IPS DF 19.7 (cell line): ENCODE measurements around the gene CDH13.
A peak's percentile ranks its signal among the peaks of the same experiment; 100 is the strongest.

ENCODE experiments used
- DNase-seq: peaks from one replicate; pipeline ENCODE4 v3.0.0-alpha.2; 2013; ENCODE audit warnings: low read depth, low spot score

The CDH13 gene

DNA sequence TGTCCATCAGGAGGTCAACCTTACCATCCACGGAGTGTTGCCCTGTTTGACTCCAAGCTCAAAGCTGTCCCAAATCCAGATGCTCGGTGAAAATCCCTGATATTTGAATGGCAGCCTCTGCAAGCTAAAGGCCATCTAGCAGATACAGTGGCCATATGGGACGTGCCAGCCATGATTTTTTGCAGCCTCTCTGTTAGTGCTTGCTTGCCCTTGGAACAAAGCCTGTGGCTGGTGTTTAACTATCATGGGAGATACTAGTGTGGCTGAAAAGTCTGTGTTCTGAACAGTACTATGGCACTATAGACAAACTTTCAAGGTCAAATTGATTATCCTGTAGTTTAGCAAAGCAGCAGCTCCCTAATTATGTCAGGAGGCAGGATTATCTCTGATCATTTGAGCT lies 214.3 kb downstream of the CDH13 start:
- no peak for DNase-seq

DNA sequence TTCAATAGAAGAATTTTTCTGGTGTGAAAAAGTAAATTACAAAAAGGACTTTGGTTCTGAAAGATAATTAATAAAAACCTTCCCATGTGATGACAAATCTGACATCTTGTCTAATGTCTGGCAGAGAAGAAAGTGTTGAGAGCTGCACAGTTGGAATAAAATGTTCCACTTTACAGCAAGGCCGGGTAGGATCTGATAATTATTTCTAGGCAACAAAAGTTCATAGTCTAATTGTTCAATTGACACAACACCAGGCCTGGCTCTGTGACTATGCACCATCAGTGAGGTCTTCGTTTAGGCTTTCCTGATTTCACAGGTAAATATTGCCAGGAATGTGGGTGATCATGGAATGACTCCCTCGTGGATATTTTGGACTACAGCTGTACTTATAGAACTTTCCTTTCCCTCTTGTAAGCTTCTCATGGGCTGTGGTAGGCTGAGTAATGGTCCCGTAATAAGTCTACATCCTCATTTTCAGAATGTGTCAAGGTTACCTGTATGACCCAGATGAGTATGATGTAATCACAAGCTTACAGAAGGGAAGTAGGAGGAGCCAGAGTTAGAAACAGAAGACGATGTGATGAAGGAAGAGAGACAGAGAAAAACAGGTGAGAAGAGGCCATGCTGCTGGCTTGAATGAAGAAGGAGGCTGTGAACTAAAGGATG lies 217.0 kb downstream of the CDH13 start:
- no peak for DNase-seq

DNA sequence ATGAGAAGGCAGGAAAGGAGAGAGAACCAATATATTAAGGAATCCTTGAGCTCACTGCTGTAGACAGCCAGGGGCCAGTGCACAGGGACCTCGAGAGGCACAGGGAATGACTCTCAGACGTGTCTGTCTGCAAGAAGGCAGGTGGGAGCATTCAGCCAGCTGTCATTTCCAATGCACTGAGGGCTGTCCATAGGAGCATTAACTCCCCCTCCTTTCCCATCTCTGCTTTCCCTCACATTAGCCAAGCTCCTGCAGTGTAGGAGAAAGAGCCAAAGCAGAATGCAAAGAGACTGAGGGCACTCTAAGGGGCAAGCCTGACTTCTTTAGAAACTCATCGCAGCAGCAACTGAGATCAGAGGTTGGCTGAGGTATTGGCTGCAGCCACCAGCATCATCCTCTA lies 218.3 kb downstream of the CDH13 start:
- no peak for DNase-seq

DNA sequence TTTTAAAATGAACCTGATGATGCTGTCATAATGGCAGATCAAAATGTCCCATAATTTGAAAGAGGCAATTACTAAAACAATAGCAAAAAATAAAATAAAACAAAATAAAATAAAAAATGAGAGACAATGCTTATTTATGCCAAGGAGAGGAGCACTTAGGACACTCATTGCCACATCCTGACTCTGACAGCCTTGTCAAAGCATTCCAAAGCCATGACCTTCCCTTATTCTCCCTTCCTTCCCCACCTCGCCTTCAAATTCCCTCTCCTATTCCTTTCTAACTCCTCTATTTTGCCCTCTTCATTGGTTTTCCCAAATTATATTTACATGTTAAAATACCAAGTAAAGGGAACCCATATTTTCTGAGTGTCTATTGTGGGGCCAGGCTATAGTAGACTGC lies 220.0 kb downstream of the CDH13 start:
- DNase-seq: no peak

DNA sequence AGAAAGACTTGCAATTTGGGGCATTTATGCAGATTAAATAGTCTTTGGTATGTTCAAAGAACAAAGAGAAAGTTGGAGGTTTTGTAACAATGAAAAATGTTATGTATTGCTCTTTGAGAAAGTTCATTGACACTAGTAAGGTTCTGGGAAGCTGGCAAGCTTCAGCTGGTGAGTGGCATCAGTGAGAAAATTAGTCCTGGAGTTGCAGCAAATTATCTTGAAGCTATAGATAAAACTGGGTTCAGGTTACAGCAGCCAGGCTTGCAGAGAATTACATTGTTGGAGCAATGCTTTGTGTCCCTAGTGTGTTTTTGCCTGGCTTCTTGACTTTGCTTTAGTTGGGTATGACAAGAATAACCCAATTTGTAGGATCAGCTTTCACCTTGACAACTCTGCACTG lies 221.2 kb downstream of the CDH13 start:
- no peak for DNase-seq

DNA sequence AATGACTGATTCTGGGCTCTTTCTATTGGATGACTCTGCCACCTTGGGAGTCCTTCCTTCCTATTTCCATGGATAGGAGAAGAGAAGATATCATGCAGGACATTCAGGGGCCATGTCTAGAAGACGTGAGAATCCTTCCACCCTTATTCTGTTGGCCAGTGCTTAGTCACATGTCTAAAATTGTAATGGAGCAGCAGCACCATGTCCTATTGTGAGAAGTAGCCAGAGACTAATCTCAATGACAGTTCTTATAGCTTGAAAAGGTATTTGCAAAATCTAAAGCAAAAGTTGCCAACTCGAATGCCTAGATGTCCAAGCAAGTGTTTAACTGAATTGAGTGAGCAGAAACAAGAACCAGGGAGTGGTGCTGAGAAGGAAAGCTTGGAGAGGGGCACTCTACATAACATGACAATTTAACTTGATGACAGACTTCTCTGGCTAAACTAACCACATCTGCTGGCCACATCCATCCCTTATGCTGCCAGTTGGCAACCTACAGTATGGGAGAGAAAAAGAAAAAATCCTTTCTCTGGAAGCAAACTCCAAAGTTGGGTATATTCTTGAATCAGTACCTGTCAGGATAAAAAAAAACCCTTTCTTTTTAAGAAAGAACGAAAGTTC lies 225.7 kb downstream of the CDH13 start:
- DNase-seq: no peak

DNA sequence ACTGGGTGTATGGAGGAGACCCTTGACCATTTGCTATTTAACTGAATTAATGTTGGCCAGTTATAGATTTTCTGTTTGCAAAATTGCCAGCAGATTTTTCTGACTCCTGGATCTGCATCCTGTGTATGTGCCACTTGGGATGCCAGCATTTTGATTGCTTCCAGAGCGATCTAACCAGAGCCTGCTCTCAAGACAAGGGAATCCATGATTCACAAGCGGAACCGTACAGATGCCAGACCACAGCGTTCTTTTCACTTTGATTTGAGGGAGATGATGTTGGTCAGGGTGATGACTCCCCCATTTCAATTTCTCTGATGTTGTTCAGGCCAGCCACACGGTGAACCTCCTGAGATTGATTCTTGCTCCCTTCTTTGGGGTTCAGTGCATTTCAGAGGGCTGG lies 228.7 kb downstream of the CDH13 start:
- no peak for DNase-seq

DNA sequence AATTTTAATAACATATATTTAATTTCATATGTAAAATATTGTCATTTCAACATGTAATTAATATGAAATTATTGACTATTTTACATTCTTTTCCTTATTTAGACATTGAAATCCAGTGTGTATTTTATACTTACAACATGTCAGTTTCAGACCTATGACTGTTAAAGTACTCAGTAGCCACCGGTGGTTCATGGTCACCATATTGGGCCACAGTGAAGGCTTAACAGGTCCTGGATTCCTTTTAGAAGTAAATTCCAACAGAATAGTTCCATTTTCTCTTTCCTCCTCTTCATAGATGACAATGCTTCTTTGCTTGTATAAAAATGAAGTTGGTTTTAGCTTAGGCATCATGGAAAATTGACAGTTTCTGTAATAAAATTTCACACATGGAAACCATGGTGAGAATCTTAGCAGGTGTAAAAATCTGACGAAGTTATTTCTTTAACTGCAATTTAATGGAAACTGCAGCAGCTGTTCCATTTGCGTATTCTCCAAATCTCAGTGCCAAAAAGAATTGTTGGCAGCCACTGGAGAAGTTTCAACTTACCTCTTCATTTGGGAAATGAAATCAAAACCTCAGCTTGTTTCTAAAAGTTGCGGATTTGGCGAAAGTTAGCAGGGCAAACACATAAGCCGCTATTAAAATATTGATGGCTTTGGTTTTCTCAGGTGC lies 231.1 kb downstream of the CDH13 start:
- DNase-seq: no peak

DNA sequence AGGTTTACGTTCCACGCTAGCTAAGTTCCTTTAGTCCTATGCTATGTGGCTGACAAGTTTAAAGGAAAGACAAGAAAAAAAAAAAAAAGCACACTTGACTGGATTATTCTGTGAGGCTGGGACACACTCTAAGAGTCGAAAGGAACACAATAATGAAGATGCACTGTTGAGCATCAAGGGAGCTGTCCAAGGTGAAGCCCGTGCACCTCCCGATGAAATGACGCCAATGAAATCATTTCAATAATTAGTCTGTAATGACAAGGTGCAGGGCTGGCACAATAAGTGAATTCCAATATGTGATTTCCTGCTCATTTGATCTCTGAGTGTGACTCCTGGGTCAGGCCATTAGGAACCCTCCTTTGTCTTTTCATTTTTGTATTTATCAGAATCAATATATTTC lies 232.9 kb downstream of the CDH13 start:
- DNase-seq: no peak

DNA sequence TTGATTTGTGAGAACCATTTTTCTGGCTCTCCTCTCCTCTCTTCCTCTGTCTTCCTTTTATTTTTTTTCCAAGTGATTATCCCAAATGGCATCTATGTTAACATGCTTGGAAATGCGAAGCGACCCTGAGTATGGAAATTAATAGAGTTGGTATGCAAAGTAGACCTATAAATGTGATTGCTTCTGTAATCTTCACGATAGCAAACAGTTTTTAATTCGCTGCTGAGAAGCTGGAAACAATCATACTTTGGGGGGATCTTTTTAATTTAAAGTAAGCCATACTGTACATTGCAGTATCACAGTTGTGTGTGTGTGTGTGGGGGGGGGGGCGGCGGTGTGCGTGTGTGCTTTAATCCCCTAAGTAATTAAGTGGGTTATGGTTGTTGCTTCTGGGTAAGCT lies 233.3 kb downstream of the CDH13 start:
- no peak for DNase-seq

DNA sequence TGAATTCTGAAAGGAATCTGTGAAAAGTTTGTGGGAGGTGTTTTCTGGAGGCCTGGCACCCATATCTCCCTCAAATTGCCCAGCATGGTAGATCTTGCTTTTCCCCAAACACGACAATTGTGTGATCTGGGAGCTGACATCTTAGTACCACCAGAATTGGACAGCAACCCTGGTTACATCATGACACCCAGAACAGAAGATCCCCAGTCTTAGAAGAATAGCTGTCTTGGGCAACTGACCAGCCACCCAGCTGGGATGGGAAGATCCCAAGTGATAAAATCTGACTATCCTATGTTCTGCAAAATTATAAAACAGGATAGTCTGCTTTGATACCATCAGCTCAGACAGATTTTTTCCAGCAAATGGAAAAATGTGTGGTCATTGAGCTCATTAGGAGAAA lies 235.3 kb downstream of the CDH13 start:
- no peak for DNase-seq

DNA sequence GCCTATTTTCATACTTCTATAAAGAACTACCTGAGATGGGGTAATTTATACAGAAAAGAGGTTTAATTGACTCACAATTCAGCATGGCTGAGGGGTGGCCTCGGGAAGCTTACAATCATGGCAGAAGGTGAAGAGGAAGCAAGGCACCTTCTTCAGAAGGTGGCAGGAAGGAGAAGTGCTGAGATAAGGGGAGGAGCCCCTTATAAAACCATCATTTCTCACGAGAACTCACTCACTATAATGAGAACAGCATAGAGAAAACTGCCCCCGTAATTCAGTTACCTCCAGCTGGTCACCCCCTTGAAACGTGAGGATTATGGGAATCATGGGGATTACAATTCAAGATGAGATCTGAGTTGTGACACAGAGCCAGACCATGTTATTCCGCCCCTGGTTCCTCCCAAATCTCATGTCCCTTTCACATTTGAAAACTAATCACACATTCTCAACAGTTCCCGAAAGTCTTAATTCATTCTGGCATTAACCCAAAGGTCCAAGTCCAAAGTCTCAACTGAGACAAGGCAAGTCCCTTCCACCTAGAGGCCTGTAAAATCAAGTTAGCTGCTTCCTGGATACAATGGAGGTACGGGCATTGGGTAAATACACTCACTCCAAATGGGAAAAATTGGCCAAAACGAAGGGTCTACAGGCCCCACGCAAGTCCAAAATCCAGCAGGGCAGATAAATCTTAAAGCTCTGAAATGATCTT lies 237.7 kb downstream of the CDH13 start:
- DNase-seq: no peak

DNA sequence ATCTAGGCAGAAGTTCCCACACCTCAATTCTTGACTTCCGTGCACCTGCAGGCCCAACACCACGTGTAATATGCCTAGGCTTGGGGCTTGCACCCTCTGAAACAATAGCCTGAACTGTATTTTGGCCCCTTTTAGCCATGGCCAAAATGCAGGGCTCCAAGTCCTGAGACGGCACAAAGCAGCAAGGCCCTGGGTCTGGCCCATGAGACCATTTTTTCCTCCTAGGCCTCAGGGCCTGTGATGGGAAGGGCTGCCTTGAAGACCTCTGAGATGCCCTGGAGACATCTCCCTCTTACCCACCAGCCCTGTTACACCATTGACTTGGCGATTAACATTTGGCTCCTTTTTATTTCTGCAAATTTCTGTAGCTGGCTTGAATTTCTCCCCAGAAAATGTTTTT lies 238.6 kb downstream of the CDH13 start:
- DNase-seq: no peak

DNA sequence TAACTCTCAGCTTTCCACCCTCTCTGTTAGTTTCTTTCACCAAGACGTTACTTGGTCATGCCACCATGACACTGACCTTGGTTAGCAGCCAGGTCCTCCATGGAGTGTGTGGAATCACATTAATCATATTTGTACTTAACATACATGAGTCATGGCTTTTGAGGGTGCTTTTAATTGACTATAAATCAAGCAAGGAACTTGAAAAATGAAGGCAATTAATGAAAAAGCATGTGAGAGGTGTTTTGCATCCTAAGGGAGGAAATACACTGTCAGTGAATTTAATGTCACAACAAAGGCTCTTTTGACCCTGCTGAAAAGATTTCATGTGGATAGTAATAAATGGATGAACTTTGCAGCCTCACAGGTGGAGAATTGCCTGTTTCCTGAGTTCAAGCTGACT lies 240.7 kb downstream of the CDH13 start:
- no peak for DNase-seq

DNA sequence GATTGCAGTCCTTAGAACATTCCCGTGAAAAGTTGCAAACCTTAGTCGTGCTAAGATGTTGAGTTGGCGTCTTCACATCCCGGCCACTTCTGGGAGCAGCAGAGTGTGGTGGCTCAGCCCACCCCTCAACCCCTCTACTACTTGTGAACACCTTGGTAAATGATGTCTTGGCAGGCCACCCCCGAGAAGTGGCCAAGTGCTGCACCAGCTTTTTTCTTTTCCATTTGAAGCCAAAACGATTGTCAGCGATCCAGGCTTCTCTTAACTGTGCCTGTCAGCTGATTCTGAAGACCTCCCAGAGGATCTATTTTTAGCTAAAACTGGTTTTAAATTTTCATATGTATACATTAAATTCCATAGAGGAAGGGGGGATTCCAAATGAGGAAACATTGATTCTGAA lies 247.5 kb downstream of the CDH13 start:
- DNase-seq: no peak

DNA sequence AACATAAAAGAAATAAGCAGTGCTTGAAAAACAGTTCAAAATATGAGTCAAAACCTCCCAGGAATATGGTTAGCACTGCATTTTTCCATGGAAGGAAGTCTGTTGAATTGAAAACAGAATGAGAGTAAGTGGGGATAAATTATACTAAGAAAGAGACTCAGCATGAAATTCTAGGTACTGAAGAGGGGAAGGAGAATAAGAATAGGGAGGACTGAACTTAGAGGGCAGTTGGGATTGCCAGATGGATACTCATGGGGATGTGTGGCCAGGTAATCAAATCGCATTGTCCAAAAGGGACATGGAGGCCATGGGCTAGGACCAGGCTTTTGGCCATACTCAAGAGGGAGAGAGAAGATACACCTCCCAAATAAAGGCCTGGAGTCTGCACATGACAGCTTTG lies 247.9 kb downstream of the CDH13 start:
- DNase-seq: peak; percentile 5

DNA sequence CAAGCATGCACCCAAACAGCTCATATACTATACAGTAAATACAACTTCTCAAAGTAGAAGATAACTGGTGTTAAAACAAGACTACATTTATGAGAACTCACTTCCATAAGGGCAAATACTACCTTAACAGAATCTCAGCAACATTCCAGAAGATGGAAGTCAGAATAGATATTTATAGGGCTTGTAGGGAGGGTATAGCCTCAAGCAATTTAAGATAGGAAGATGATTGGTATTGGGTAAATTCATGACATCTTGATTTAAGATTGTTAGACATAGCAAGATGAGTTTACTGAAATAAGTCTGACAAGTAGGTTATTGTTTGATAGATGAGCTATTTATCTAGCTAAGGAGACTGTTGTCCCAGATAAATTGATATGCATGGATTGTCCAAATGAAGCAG lies 250.2 kb downstream of the CDH13 start:
- DNase-seq: no peak

DNA sequence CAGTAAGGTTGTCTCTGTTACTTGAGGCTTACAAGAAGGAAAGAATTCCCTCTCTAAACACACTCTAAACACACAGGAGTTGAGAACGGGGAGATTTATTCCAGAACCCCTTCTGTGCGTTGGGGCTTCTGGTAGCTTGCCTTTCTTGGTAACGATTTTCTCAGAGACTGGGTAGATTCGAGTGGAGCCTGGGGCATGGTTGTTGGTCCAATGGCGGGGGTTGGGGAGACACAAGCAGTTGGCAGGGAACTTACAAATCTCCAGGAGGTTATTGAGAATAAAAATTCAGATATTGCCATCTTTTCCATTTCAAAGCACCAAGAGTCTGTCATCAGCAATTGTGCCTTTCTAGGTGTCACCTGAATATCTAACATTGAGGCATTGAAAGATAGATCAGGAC lies 251.7 kb downstream of the CDH13 start:
- no peak for DNase-seq

DNA sequence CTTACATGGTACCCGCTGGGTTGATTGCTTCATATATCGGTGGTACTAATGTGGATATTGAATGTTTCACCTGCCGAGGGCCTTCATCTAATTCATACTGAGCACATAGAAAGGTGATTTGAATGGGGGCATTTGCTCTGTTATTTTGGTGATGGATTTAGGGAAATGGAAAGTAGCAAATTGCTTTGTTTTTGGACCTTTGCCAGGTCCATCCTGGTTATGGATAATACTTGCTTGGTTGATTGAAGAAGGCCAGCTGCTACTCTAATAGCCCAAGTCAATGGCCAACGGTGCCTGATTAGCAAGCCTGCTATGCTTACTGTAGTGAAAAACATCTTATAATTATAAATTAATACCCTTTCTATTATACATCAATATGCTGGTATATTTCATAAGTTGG lies 253.6 kb downstream of the CDH13 start:
- DNase-seq: no peak

DNA sequence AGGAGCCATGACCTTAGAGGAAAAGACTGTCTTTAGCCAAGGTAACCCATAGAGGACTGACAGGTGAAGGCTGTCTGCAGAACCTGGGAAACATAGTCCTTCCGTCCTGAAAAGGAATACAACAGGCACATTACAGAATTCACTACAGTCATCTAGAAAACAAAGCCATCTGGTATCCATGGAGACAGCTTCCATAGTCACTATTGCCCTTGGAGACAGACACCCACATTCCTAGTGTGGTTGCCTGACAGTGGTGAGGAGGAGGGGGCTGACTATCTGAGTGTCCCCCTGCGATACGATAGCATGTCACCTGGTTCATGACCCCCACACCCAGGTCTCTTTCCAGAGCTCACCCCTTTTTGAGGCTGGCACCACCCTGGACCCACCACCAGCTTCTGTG lies 254.7 kb downstream of the CDH13 start:
- DNase-seq: no peak

DNA sequence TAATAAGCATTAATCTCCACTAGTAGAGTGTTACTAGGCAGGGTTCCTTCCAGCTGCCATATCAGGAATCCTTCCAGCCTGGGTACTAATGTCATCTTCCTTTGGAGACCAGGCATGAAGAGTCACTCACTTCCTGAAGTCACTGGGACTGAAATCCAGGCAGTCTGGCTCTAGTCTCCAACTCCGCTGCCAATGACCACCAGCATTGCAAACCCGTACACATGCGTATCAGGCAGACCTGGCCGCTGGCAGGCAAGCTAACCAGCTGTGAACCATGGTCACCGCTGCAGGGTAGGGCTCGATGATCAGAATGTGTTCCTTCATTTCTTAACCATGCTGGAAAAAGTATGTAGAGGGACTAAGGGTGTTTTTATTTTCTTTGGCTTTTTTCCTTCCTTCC lies 255.5 kb downstream of the CDH13 start:
- no peak for DNase-seq

DNA sequence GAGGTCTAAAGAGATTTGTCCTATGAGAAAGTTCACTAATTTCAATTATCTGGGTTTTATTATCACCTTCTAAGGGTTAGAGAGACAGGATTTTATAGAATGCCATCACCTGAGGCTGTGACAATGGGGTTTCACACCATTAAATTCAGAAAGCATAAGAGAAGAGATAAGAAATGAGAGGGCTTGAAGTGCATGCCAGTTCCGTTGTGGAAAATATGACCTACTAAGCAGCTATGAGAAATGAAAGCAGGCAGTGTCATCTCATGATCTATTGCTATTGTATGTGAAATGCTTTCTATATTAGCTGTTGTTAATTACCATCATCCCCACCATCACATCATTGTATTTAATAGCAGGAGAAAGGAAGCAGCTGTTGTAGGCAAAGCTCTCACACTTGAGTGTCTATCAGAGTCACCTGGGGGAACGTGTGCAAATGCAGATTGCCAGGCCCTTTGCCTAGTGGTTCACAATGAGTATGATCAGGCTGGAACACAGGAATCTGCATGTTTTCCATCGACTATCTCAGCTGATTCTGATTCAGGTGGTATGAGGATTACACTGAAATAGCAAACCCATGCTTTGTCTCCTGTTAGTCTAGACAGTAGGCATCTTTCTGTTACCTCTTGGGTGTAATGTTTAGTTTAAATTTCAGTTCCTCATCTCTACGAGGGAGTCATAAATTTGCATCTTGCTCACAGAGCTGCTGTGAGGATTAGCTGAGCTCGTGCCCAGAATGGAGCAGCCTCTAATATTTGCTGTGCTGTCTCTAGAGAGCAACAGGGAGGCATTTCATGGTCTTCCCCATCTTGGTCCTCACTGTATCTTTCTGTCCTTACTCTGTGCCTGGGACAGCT lies 256.4 kb downstream of the CDH13 start:
- DNase-seq: no peak
